Measurements from ENCODE around the gene ACER3.
"Not testable (repeated sequence)": the region's sequence is repeated elsewhere in the genome, so short reads cannot be mapped to it uniquely, and the experiment has no call there.

The ACER3 gene

GRCh38 chr11:76860539-76861475, at the start of gene ACER3:
ACER3 (plus strand) TSS chr11:76860918; CDS start chr11:76860977, 59 bp downstream.
- H3K27me3 Mint-ChIP-seq (ENCODE audit: low read depth): no peaks in the 10 kb centered on the region
- H3K4me1 Mint-ChIP-seq: peaks cover 14% of the 10 kb centered on the region
- H3K27ac Mint-ChIP-seq: peak within 1 kb of the TSS; percentile 8 to 81 (median 48)
- H3K4me3 Mint-ChIP-seq: peak within 1 kb of the TSS; percentile 87 to 91 (median 88)
- peak; percentile 17 to 21 (median 18) for TF ChIP-seq CTCF (IDR thresholded peaks at IDR 0.05; ENCODE audit: unreplicated experiment in 3 of 3)
- H3K9me3 Mint-ChIP-seq: no peaks in the 10 kb centered on the region
- no peaks in the 10 kb centered on the region for H3K36me3 Mint-ChIP-seq (ENCODE audit: low read depth)

- Mint-ChIP-seq H3K27me3 (ENCODE audit: low read depth) (peaks cover 12% of the 10 kb centered on the region), H3K9me3 (peaks cover 21% of the 10 kb centered on the region), H3K4me3 (no peak overlapping the region), H3K27ac (no peak overlapping the region), H3K4me1 (no peaks in the 10 kb centered on the region), H3K36me3 (ENCODE audit: low read depth) (peaks cover 6% of the 10 kb centered on the region)
- no peak for TF ChIP-seq CTCF (IDR thresholded peaks at IDR 0.05; ENCODE audit: unreplicated experiment in 3 of 3)
Observed at GRCh38 chr11:76811259-76811658, 49.5 kb upstream of the ACER3 start.

DNA sequence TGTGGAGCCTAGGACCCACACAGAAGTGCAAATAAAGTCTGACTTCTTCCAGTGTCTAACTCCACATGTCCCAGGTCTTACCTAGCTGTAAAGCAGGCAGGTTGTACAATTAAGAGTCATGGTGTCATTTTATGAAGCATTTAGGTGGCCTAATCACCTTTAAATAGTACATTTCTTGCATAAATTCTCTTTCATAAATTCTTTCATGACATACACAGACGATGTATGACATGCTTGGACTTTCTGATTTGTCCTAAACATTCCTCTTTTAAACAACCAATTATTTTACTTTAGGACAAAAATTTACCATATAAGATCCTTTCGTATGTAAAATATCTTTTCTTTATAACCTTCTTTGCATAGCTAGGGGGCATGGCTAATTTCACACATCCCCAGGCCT, 46.3 kb upstream of the ACER3 start:
- H3K4me1 Mint-ChIP-seq: no peaks in the 10 kb centered on the region
- no peak overlapping the region for H3K27ac Mint-ChIP-seq
- no peaks in the 10 kb centered on the region for H3K27me3 Mint-ChIP-seq (ENCODE audit: low read depth)
- peaks cover 9% of the 10 kb centered on the region for H3K36me3 Mint-ChIP-seq (ENCODE audit: low read depth)
- H3K9me3 Mint-ChIP-seq: peaks cover 35% of the 10 kb centered on the region
- H3K4me3 Mint-ChIP-seq: no peak overlapping the region
- TF ChIP-seq CTCF (IDR thresholded peaks at IDR 0.05; ENCODE audit: unreplicated experiment in 3 of 3): no peak

DNA sequence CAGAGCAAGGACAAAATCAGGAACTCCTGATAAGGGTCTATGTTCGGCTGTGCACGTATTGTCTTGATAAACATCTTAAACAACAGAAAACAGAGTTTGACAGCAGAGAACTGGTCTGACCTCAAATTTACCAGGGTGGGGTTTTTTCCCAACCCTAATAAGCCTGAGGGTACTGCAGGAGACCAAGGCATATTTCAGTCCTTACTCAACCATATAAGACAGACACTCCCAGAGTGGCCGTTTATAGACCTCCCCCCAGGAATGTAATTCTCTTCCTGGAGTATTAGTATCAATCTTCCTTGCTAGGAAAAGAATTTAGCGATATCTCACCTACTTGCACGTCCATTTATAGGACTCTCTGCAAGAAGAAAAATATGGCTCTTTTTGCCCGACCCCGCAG, 45.0 kb upstream of the ACER3 start:
- not testable (repeated sequence) for H3K4me3 Mint-ChIP-seq; H3K27ac Mint-ChIP-seq; H3K4me1 Mint-ChIP-seq; H3K27me3 Mint-ChIP-seq (ENCODE audit: low read depth)
- peaks cover 40% of the 10 kb centered on the region for H3K9me3 Mint-ChIP-seq
- peaks cover 12% of the 10 kb centered on the region for H3K36me3 Mint-ChIP-seq (ENCODE audit: low read depth)

- Mint-ChIP-seq H3K4me1 (no peaks in the 10 kb centered on the region), H3K27ac (no peak overlapping the region), H3K36me3 (ENCODE audit: low read depth) (peaks cover 15% of the 10 kb centered on the region), H3K27me3 (ENCODE audit: low read depth) (no peaks in the 10 kb centered on the region), H3K9me3 (peaks cover 39% of the 10 kb centered on the region), H3K4me3 (no peak overlapping the region)
- no peak for TF ChIP-seq CTCF (IDR thresholded peaks at IDR 0.05; ENCODE audit: unreplicated experiment in 3 of 3)
Observed at GRCh38 chr11:76820184-76820566, 40.5 kb upstream of the ACER3 start.

GRCh38 chr11:76821396-76821795, 39.3 kb upstream of the ACER3 start:
- not testable (repeated sequence) for H3K4me3 Mint-ChIP-seq; H3K27ac Mint-ChIP-seq; H3K36me3 Mint-ChIP-seq (ENCODE audit: low read depth); H3K27me3 Mint-ChIP-seq (ENCODE audit: low read depth); H3K4me1 Mint-ChIP-seq
- peaks cover 30% of the 10 kb centered on the region for H3K9me3 Mint-ChIP-seq

GRCh38 chr11:76822406-76822805, 38.3 kb upstream of the ACER3 start:
- Mint-ChIP-seq H3K4me3 (no peak overlapping the region), H3K27ac (no peak overlapping the region), H3K27me3 (ENCODE audit: low read depth) (no peaks in the 10 kb centered on the region), H3K9me3 (peaks cover 22% of the 10 kb centered on the region), H3K4me1 (no peaks in the 10 kb centered on the region), H3K36me3 (ENCODE audit: low read depth) (peaks cover 7% of the 10 kb centered on the region)
- TF ChIP-seq CTCF (IDR thresholded peaks at IDR 0.05; ENCODE audit: unreplicated experiment in 3 of 3): no peak

Data from nephron (organoid).